HCT116 (cell line): Measurements from ENCODE around the gene HIP1.
A peak's percentile ranks its signal among the peaks of the same experiment; 100 is the strongest.

ENCODE experiments used
- YY1 ChIP-seq: IDR thresholded peaks from 2 replicates; pipeline ENCODE4 v1.6.1; 2011; ENCODE audit warnings: low read length, low read depth, moderate library complexity, mild to moderate bottlenecking; ENCODE audit not compliant: insufficient replicate concordance; ENCODE audit errors: extremely low read depth
- TF ChIP-seq, protein P1 (sequence below), 3 experiments: fragments of 200-600 bp in 1 of 3; sonication (generic) in 1 of 3; IDR thresholded peaks in 2 of 3; conservative IDR thresholded peaks in 1 of 3; 2 replicates each; pipeline ENCODE4 v1.5.1; 2012 to 2017; ENCODE audit warnings: low read depth in 2 of 3, low read length in 2 of 3, antibody characterized with exemption in 1 of 3, borderline replicate concordance in 1 of 3, control low read depth in 1 of 3, mild to moderate bottlenecking in 1 of 3, mixed read lengths in 1 of 3, mixed run types in 1 of 3, moderate library complexity in 1 of 3; ENCODE audit not compliant: insufficient read depth in 1 of 3
- TF ChIP-seq, protein P2 (sequence below): IDR thresholded peaks from 2 replicates; pipeline ENCODE4 v1.6.1; 2012

GRCh38 chr7:75642810-75643486 is 95.8 kb downstream of the HIP1 start:
- TF ChIP-seq, protein P1, sequence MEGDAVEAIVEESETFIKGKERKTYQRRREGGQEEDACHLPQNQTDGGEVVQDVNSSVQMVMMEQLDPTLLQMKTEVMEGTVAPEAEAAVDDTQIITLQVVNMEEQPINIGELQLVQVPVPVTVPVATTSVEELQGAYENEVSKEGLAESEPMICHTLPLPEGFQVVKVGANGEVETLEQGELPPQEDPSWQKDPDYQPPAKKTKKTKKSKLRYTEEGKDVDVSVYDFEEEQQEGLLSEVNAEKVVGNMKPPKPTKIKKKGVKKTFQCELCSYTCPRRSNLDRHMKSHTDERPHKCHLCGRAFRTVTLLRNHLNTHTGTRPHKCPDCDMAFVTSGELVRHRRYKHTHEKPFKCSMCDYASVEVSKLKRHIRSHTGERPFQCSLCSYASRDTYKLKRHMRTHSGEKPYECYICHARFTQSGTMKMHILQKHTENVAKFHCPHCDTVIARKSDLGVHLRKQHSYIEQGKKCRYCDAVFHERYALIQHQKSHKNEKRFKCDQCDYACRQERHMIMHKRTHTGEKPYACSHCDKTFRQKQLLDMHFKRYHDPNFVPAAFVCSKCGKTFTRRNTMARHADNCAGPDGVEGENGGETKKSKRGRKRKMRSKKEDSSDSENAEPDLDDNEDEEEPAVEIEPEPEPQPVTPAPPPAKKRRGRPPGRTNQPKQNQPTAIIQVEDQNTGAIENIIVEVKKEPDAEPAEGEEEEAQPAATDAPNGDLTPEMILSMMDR (IDR thresholded peaks at IDR 0.05 in 2 of 3, conservative IDR thresholded peaks at IDR 0.05 in 1 of 3; ENCODE audit: borderline replicate concordance in 1 of 3, insufficient read depth in 1 of 3, low read depth in 2 of 3, low read length in 2 of 3) = peak in 2 of 3 experiments; percentile 81 to 82; a peak in 4 of 6 replicates
- no peak for TF ChIP-seq YY1
- TF ChIP-seq, protein P2, sequence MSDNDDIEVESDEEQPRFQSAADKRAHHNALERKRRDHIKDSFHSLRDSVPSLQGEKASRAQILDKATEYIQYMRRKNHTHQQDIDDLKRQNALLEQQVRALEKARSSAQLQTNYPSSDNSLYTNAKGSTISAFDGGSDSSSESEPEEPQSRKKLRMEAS = no peak
